IgD-negative memory B cell (primary cell): ENCODE measurements around the gene ANKZF1. TPM values are rescaled to one million over a fixed set of nuclear protein-coding genes. Genes with fewer than 3 reads are reported as not detected.
"Not testable (repeated sequence)": the region's sequence is repeated elsewhere in the genome, so short reads cannot be mapped to it uniquely, and the experiment has no call there.

ENCODE experiments used
- H3K27ac Mint-ChIP-seq, 3 donors: one replicate each; pipeline ENCODE4 v1.8.0; 2020 to 2022; ENCODE audit warnings: mild to moderate bottlenecking in 3 of 3, mixed read lengths in 3 of 3, moderate library complexity in 1 of 3
- H3K27me3 Mint-ChIP-seq: one replicate; pipeline ENCODE4 v1.8.0; 2021; ENCODE audit warnings: mixed read lengths
- H3K36me3 Mint-ChIP-seq: one replicate; pipeline ENCODE4 v1.8.0; 2020; ENCODE audit warnings: mild to moderate bottlenecking, mixed read lengths
- H3K4me1 Mint-ChIP-seq, 3 donors: one replicate each; pipeline ENCODE4 v1.8.0; 2020 to 2022; ENCODE audit warnings: mixed read lengths in 3 of 3, mild to moderate bottlenecking in 1 of 3
- H3K4me3 Mint-ChIP-seq, 4 donors: one replicate each; pipeline ENCODE4 v1.8.0; 2020 to 2022; ENCODE audit warnings: mild to moderate bottlenecking in 4 of 4, mixed read lengths in 4 of 4, moderate library complexity in 3 of 4
- H3K9me3 Mint-ChIP-seq, 3 donors: one replicate each; pipeline ENCODE4 v1.8.0; 2020 to 2021; ENCODE audit warnings: mixed read lengths in 3 of 3, mild to moderate bottlenecking in 1 of 3
- polyA plus RNA-seq: library from polyadenylated mRNA; unstranded; fragments of 300-500 nt; fragmentation: Illumina TruSeq; gene quantifications from one replicate; pipeline ENCODE4 v1.2.3, GENCODE V29; 2021

Gene ANKZF1, protein sequence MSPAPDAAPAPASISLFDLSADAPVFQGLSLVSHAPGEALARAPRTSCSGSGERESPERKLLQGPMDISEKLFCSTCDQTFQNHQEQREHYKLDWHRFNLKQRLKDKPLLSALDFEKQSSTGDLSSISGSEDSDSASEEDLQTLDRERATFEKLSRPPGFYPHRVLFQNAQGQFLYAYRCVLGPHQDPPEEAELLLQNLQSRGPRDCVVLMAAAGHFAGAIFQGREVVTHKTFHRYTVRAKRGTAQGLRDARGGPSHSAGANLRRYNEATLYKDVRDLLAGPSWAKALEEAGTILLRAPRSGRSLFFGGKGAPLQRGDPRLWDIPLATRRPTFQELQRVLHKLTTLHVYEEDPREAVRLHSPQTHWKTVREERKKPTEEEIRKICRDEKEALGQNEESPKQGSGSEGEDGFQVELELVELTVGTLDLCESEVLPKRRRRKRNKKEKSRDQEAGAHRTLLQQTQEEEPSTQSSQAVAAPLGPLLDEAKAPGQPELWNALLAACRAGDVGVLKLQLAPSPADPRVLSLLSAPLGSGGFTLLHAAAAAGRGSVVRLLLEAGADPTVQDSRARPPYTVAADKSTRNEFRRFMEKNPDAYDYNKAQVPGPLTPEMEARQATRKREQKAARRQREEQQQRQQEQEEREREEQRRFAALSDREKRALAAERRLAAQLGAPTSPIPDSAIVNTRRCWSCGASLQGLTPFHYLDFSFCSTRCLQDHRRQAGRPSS
- polyA plus RNA-seq = 31.1 TPM

DNA sequence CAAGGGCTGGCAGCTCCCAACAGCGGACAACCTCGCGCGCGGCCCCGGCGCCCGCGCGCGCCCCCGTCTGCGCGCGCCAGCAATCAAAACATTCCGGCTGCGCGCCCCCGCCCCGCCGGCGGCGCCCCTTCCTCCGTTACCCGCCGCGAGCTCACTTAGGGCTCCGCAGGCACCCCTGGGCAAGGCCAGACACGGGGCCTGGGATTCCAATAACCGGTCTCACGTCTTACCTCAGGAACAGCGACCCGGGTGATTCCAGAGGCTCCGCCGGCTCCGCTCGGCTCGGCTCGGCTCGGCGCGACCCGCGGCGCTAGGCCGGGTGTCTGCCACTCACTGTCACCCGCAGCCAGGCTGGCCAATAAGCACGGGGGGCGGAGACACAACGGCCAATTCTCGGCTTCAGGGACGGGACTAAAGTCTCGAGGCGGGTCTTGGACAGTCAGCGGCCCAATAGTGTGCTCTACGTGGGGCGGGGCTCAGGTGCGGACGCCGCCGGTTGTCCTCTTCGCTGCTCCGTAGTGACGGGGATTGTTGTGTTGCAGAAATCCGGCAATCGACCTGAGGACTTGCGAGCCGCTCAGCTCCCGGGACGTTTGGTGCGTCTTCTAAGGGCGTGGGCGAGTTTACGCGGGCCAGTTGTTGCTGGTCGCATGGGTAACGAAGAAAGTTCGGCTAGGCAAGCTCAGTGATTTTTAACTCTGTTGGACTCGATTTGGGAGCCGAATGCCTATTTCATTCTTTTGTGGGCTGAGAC lies at the start of gene ANKZF1, which contains the start of gene ATG9A:
TSS of gene ANKZF1 (plus strand) at position 502 of the 754 bp plus-strand sequence. CDS start 452 bp downstream, outside the sequence.
TSS of gene ATG9A (minus strand) at position 332 of the 754 bp plus-strand sequence. CDS start 1,612 bp downstream, outside the sequence.
- Mint-ChIP-seq H3K9me3 (no peaks in the 10 kb centered on the region), H3K4me1 (peaks cover 19 to 26% (median 21%) of the 10 kb centered on the region in 3 donors), H3K36me3 (peaks cover 5% of the 10 kb centered on the region), H3K27ac (peak within 1 kb of the TSS; percentile 92 to 98 (median 97)), H3K27me3 (no peaks in the 10 kb centered on the region), H3K4me3 (peak within 1 kb of the TSS; percentile 99 to 100 (median 100))

DNA sequence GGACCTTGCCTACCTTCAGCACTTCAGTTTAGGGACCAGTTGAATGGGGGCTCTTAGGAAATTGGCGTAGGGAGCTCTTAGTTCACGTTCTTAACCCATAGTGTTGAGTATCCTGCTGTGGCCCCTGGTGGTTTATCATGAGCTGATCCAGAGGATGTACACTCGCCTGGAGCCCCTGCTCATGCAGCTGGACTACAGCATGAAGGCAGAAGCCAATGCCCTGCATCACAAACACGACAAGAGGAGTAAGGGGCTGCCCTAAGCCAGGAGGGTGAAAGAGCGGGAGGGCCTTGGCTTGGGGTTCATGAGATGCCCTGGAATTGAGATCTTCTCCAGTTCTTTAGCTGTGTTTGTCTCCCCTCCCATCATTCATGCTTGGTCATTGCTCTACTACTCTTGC lies 48.6 kb upstream of the ANKZF1 start:
- peak overlapping the region in 1 of 3 donors; percentile 92 for H3K27ac Mint-ChIP-seq

DNA sequence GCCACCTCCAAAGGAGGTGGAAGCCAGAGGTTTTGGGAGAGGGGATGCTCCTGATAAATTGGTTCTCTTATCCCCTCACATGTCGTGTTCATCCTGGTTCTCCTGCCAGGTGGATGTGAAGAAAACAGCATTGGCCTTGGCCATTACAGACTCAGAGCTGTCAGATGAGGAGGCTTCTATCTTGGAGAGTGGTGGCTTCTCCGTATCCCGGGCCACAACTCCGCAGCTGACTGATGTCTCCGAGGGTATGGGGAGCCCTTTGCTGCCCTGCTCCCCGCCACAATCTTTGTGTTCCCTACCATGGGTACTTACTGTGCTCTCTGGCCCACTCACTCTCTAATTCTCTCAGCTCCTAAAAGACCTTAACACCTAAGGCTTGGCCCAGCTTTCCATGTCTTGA lies 48.1 kb upstream of the ANKZF1 start:
- no peak overlapping the region for H3K27ac Mint-ChIP-seq
- peaks cover 9 to 18% (median 17%) of the 10 kb centered on the region in 3 donors for H3K4me1 Mint-ChIP-seq
- no peaks in the 10 kb centered on the region for H3K9me3 Mint-ChIP-seq
- no peaks in the 10 kb centered on the region for H3K27me3 Mint-ChIP-seq
- H3K36me3 Mint-ChIP-seq = peaks cover 3% of the 10 kb centered on the region
- peak overlapping the region in 2 of 4 donors; percentile 30 to 34 for H3K4me3 Mint-ChIP-seq

More for the DNA sequence above, 48.6 kb upstream of the ANKZF1 start:
- peaks cover 11 to 20% (median 19%) of the 10 kb centered on the region in 3 donors for H3K4me1 Mint-ChIP-seq
- peak overlapping the region in 2 of 4 donors; percentile 26 to 97 for H3K4me3 Mint-ChIP-seq
- peaks cover 3% of the 10 kb centered on the region for H3K36me3 Mint-ChIP-seq
- no peaks in the 10 kb centered on the region for H3K9me3 Mint-ChIP-seq
- no peaks in the 10 kb centered on the region for H3K27me3 Mint-ChIP-seq

DNA sequence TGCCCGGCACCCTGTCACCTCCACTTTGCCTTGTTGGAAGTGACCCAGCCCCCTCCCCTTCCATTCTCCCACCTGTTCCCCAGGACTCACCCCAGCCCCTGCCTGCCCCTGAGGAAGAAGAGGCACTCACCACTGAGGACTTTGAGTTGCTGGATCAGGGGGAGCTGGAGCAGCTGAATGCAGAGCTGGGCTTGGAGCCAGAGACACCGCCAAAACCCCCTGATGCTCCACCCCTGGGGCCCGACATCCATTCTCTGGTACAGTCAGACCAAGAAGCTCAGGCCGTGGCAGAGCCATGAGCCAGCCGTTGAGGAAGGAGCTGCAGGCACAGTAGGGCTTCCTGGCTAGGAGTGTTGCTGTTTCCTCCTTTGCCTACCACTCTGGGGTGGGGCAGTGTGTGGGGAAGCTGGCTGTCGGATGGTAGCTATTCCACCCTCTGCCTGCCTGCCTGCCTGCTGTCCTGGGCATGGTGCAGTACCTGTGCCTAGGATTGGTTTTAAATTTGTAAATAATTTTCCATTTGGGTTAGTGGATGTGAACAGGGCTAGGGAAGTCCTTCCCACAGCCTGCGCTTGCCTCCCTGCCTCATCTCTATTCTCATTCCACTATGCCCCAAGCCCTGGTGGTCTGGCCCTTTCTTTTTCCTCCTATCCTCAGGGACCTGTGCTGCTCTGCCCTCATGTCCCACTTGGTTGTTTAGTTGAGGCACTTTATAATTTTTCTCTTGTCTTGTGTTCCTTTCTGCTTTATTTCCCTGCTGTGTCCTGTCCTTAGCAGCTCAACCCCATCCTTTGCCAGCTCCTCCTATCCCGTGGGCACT lies 47.1 kb upstream of the ANKZF1 start:
- no peak overlapping the region for H3K27ac Mint-ChIP-seq
- H3K36me3 Mint-ChIP-seq = peaks cover 3% of the 10 kb centered on the region
- peaks cover 15 to 24% (median 23%) of the 10 kb centered on the region in 3 donors for H3K4me1 Mint-ChIP-seq
- H3K9me3 Mint-ChIP-seq = no peaks in the 10 kb centered on the region
- no peaks in the 10 kb centered on the region for H3K27me3 Mint-ChIP-seq
- peak overlapping the region in 1 of 4 donors; percentile 55 for H3K4me3 Mint-ChIP-seq

DNA sequence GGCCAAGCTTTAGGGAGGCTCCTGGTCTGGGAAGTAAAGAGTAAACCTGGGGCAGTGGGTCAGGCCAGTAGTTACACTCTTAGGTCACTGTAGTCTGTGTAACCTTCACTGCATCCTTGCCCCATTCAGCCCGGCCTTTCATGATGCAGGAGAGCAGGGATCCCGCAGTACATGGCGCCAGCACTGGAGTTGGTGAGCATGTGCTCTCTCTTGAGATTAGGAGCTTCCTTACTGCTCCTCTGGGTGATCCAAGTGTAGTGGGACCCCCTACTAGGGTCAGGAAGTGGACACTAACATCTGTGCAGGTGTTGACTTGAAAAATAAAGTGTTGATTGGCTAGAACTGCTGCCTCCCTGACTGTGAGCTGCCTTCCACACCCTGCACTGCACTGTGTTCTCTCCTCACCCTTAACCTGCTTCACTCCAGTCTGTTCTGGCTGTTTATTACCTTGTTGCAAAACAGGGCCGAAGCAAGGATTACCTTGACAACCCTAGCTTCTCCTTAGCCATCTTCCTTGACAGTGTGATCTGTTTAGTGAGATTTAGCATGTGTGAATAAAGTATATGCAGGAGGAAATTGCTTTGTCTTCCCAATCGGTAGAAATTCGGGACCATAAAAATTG lies 46.3 kb upstream of the ANKZF1 start:
- Mint-ChIP-seq H3K36me3 (peaks cover 3% of the 10 kb centered on the region), H3K27me3 (no peaks in the 10 kb centered on the region), H3K9me3 (no peaks in the 10 kb centered on the region), H3K27ac (peak overlapping the region in 1 of 3 donors; percentile 85), H3K4me1 (peaks cover 15 to 24% (median 23%) of the 10 kb centered on the region in 3 donors), H3K4me3 (peak overlapping the region in 1 of 4 donors; percentile 13)

DNA sequence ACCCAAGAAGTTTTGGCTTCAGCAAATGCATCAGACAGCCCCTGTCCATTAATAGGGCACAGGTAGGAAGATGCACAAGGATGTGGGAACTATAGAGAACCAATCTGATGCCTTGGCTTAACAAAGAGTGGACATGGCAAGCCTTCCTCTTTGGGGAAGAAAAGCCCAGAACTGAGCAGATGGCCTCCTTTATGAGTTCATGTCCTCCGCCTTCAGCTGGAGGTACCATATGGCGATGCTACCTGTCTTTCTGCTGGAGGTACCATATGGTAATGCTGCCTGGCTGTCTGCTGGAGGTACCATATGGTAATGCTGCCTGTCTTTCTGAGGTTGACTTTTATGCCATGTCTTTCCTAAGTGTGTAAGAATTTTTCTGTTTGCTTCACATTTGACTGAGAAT lies 45.5 kb upstream of the ANKZF1 start:
- no peaks in the 10 kb centered on the region for H3K27me3 Mint-ChIP-seq

DNA sequence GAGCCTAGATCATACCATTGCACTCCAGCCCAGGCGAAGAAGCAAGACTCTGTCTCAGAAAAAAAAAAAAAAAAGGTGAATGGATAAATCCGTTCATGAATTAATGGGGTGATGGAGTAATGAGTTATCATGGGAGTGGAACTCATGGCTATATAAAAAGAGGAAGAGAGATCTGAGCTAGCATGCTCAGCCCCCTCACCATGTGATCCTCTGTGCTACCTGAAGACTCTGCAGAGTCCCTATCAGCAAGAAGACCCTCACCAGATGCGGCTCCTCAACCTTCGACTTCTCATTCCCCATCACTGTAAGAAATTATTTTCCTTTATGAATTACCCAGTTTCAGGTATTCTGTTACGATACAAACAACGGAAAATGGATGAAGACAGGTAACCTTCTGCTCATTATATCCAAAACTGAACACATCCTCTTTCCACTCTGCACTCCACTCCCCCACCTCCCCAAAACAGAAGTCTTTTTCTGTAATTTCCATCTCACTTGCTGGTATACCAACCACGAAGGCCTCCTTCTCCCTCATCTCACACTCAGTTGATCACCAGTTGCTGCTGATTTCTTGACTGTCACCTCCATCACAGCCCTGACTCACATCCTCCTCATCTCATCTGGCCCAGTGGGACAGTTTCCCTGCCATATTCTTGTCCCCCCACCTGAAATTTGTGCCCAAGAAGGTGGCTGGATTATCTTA lies 42.7 kb upstream of the ANKZF1 start:
- H3K27me3 Mint-ChIP-seq = no peaks in the 10 kb centered on the region
- H3K4me3 Mint-ChIP-seq = peak overlapping the region in 1 of 4 donors; percentile 15
- peaks cover 6 to 15% (median 11%) of the 10 kb centered on the region in 3 donors for H3K4me1 Mint-ChIP-seq
- H3K27ac Mint-ChIP-seq = no peak overlapping the region
- H3K9me3 Mint-ChIP-seq = no peaks in the 10 kb centered on the region
- H3K36me3 Mint-ChIP-seq = peaks cover 2% of the 10 kb centered on the region

More for the DNA sequence above, 45.5 kb upstream of the ANKZF1 start:
- Mint-ChIP-seq H3K4me1 (peaks cover 9 to 19% (median 18%) of the 10 kb centered on the region in 3 donors), H3K4me3 (peak overlapping the region in 1 of 4 donors; percentile 42), H3K36me3 (peaks cover 3% of the 10 kb centered on the region), H3K9me3 (no peaks in the 10 kb centered on the region), H3K27ac (peak overlapping the region in 2 of 3 donors; percentile 28 to 63)

DNA sequence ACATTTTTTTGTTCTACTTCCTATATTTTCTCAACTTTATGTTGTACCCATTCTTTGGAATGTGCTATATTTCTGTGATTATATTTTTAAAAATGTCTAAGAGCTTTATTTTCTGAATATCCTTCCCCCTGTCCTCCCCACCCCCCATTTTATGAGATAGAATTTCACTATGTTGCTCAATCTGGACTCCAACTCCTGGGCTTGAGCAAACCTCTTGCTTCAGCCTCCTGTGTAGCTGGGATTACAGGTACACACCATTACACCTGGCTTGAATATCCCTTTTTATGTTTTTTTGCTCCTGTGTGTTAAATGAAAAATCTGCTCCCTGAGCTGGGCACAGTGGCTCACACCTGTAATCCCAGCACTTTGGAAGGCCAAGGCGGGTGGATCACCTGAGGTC lies 32.2 kb upstream of the ANKZF1 start:
- no peaks in the 10 kb centered on the region for H3K36me3 Mint-ChIP-seq
- H3K27ac Mint-ChIP-seq = no peak overlapping the region
- no peaks in the 10 kb centered on the region for H3K27me3 Mint-ChIP-seq
- H3K9me3 Mint-ChIP-seq = no peaks in the 10 kb centered on the region
- no peaks in the 10 kb centered on the region for H3K4me1 Mint-ChIP-seq
- no peak overlapping the region for H3K4me3 Mint-ChIP-seq

DNA sequence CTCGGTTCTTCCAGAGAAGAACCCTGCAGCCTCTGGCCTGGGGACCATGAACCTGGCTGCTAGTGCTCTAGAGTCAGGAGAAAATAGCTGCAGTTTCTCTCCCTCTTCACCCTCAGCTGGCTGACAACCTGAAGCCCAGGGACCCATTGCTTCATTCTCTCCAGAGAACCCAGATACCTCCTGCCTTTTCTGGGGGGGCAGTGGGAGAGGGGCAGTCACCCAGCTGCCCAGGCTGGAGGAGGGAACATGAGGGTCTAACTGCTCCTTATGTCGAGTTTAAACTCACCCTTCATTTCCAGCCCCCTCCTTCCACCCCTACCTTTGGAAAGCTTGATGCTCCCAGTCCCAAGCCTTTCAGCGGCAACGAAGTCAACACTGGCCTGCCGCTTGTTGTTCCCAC lies 30.6 kb upstream of the ANKZF1 start:
- Mint-ChIP-seq H3K4me3 (no peak overlapping the region), H3K27ac (no peak overlapping the region), H3K36me3 (no peaks in the 10 kb centered on the region), H3K4me1 (no peaks in the 10 kb centered on the region), H3K9me3 (no peaks in the 10 kb centered on the region), H3K27me3 (no peaks in the 10 kb centered on the region)

DNA sequence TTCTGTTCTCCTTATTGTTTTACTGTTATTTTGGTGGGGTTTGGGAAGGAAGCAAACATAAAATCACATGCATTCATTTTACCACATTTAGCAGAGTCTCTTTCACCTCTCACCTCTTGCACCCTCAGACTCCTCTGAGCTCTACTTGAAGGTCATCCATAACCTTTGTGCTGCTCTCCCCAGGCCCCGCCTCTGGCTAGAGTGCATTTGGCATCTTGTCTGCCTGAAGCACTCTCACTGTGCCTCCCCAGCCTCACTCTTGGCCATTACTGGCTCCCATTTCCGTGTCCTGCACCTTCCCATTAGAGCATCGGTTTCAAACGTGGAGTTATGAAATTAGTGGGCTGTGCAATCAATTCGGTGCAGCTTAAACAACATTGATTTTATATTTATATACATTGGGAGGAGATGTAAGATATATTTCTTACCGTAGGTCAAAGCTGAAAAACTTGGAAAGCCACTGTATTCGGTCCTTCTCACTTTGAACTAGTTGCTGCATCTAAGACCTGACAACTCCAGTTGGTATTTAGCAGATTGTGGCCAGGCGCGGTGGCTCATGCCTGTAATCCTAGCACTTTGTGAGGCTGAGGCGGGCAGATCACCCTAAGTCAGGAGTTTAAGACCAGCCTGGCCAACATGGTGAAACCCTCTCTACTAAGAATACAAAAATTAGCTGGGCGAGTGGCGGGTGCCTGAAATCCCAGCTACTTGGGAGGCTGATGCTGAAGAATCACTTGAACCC lies 30.0 kb upstream of the ANKZF1 start:
- Mint-ChIP-seq H3K4me3 (no peak overlapping the region), H3K27me3 (no peaks in the 10 kb centered on the region), H3K4me1 (no peaks in the 10 kb centered on the region), H3K9me3 (no peaks in the 10 kb centered on the region), H3K27ac (peak overlapping the region in 1 of 3 donors; percentile 27), H3K36me3 (no peaks in the 10 kb centered on the region)

DNA sequence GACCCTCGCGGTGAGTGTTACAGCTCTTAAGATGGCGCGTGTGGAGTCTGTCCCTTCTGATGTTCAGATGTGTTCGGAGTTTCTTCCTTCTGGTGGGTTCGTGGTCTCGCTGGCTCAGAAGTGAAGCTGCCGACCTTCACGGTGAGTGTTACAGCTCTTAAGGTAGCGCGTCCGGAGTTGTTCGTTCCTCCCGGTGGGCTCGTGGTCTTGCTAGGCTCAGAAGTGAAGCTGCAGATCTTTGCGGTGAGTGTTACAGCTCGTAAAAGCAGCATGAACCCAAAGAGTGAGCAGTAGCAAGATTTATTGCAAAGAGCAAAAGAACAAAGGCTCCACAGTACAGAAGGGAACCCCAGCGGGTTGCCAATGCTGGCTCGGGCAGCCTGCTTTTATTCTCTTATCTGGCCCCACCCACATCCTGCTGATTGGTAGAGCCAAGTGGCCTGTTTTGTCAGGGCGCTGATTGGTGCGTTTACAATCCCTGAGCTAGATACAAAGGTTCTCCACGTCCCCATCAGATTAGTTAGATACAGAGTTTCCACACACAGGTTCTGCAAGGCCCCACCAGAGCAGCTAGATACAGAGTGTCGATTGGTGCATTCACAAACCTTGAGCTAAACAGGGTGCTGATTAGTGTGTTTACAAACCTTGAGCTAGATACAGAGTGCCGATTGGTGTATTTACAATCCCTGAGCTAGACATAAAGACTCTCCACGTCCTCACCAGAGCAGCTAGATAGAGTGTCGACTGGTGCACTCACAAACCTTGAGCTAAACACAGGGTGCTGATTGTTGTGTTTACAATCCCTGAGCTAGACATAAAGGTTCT lies 28.9 kb upstream of the ANKZF1 start:
- H3K36me3 Mint-ChIP-seq, H3K27me3 Mint-ChIP-seq, H3K9me3 Mint-ChIP-seq, H3K4me1 Mint-ChIP-seq: not testable (repeated sequence)
- Mint-ChIP-seq H3K27ac (peak overlapping the region in 1 of 3 donors; percentile 36), H3K4me3 (peak overlapping the region in 2 of 4 donors; percentile 5 to 8)

DNA sequence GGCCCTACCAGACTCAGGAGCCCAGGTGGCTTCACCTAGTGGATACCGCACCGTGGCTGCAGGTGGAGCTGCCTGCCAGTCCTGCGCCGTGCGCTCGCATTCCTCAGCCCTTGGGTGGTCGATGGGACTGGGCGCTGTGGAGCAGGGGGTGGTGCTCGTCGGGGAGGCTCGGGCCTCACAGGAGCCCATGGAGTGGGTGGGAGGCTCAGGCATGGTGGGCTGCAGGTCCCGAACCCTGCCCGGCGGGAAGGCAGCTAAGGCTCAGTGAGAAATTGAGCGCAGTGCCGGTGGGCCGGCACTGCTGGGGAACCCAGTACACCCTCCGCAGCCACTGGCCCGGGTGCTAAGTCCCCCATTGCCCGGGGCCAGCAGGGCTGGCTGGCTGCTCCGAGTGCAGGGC lies 28.3 kb upstream of the ANKZF1 start:
- not testable (repeated sequence) for H3K36me3 Mint-ChIP-seq, H3K27ac Mint-ChIP-seq, H3K4me3 Mint-ChIP-seq

More for the DNA sequence above, 28.3 kb upstream of the ANKZF1 start:
- not testable (repeated sequence) for H3K9me3 Mint-ChIP-seq, H3K4me1 Mint-ChIP-seq, H3K27me3 Mint-ChIP-seq
